ENCODE results near the gene OOSP3. TPM values are rescaled to one million over a fixed set of nuclear protein-coding genes. Genes with fewer than 3 reads are reported as not detected.
"Not testable (repeated sequence)": the region's sequence is repeated elsewhere in the genome, so short reads cannot be mapped to it uniquely, and the experiment has no call there.

OOSP3 gene
- total RNA-seq, 1 donor from 2014 or later: not detected

GRCh38 chr11:59877784-59878183 lies 798 bp upstream of the OOSP3 start:
- DNase-seq (ENCODE audit: low read depth): no peak
- Histone ChIP-seq H3K36me3 (ENCODE audit: control insufficient read depth, insufficient read depth, low read length) (no peaks in the 10 kb centered on the region), H3K27me3 (ENCODE audit: control insufficient read depth, insufficient read depth, low read length) (no peaks in the 10 kb centered on the region), H3K4me3 (ENCODE audit: low read depth, low read length) (no peak overlapping the region)
- no peak for FAIRE-seq
- TF ChIP-seq CTCF (IDR thresholded peaks at IDR 0.05; ENCODE audit: insufficient read depth, low read length, severe bottlenecking): no peak

- no peak for DNase-seq (ENCODE audit: low read depth)
- H3K27me3 ChIP-seq (ENCODE audit: control insufficient read depth, insufficient read depth, low read length): no peaks in the 10 kb centered on the region
- FAIRE-seq: no peak
- TF ChIP-seq CTCF (IDR thresholded peaks at IDR 0.05; ENCODE audit: insufficient read depth, low read length, severe bottlenecking): no peak
- H3K36me3 ChIP-seq (ENCODE audit: control insufficient read depth, insufficient read depth, low read length): no peaks in the 10 kb centered on the region
- H3K4me3 ChIP-seq (ENCODE audit: low read depth, low read length): no peak overlapping the region
These were observed 985 bp downstream of the OOSP3 start for GRCh38 chr11:59879567-59879966.

GRCh38 chr11:59883597-59883996 lies 5.0 kb downstream of the OOSP3 start:
- Histone ChIP-seq H3K4me3 (ENCODE audit: low read depth, low read length) (no peak overlapping the region), H3K36me3 (ENCODE audit: control insufficient read depth, insufficient read depth, low read length) (no peaks in the 10 kb centered on the region), H3K27me3 (ENCODE audit: control insufficient read depth, insufficient read depth, low read length) (no peaks in the 10 kb centered on the region)
- no peak for DNase-seq (ENCODE audit: low read depth)
- no peak for TF ChIP-seq CTCF (IDR thresholded peaks at IDR 0.05; ENCODE audit: insufficient read depth, low read length, severe bottlenecking)
- no peak for FAIRE-seq

- H3K36me3 ChIP-seq (ENCODE audit: control insufficient read depth, insufficient read depth, low read length); H3K4me3 ChIP-seq (ENCODE audit: low read depth, low read length); H3K27me3 ChIP-seq (ENCODE audit: control insufficient read depth, insufficient read depth, low read length); FAIRE-seq; DNase-seq (ENCODE audit: low read depth): not testable (repeated sequence)
These were observed 8.6 kb downstream of the OOSP3 start for GRCh38 chr11:59887156-59887555.

GRCh38 chr11:59891781-59892181 lies 13.2 kb downstream of the OOSP3 start:
- TF ChIP-seq CTCF (IDR thresholded peaks at IDR 0.05; ENCODE audit: insufficient read depth, low read length, severe bottlenecking): no peak
- DNase-seq (ENCODE audit: low read depth) (no peak), FAIRE-seq (no peak)
- no peak overlapping the region for H3K4me3 ChIP-seq (ENCODE audit: low read depth, low read length)
- no peaks in the 10 kb centered on the region for H3K36me3 ChIP-seq (ENCODE audit: control insufficient read depth, insufficient read depth, low read length)
- no peaks in the 10 kb centered on the region for H3K27me3 ChIP-seq (ENCODE audit: control insufficient read depth, insufficient read depth, low read length)

GRCh38 chr11:59894616-59895015 lies 16.0 kb downstream of the OOSP3 start:
- Histone ChIP-seq H3K36me3 (ENCODE audit: control insufficient read depth, insufficient read depth, low read length) (no peaks in the 10 kb centered on the region), H3K27me3 (ENCODE audit: control insufficient read depth, insufficient read depth, low read length) (no peaks in the 10 kb centered on the region), H3K4me3 (ENCODE audit: low read depth, low read length) (no peak overlapping the region)
- peak; percentile 84 for DNase-seq (ENCODE audit: low read depth)
- no peak for TF ChIP-seq CTCF (IDR thresholded peaks at IDR 0.05; ENCODE audit: insufficient read depth, low read length, severe bottlenecking)
- no peak for FAIRE-seq

Measured in bronchial epithelial cell (primary cell).